Measurements from ENCODE around the gene NSRP1. TPM values are rescaled to one million over a fixed set of nuclear protein-coding genes. Genes with fewer than 3 reads are reported as not detected.

The NSRP1 gene
- total and polyA plus RNA-seq, 2 donors (not counting 3 experiments of a cell fraction or from before 2014, with no cell fraction given), result 11.2 to 29.1 TPM

DNA sequence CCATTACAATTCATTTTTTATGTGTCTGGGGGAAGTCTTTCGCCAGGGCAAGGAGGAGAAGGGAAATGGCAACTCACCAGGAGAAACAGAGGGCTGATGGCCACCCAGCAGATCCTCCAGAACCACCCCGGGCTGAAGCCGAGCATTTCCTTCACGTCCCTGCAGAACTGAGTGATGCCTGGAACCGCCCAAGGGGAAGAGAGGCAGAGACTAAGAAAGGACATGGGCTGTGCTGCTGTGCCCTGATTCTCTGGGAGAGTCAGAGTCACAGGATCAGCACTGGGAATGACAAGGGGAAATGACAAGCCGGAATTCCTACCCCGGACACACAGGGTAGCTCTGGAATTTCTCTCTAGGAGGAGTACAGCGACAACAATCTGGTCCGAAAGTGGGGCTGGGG lies 91.0 kb downstream of the NSRP1 start:
- ChIA-PET POLR2A (no interaction called here), CTCF (no interaction called here)
- no peaks in the 10 kb centered on the region for H3K27me3 ChIP-seq (ENCODE audit: control insufficient read depth in 2 of 2, insufficient read depth in 2 of 2, low read length in 2 of 2)
- no peak for FAIRE-seq
- intact Hi-C loops (cut with micrococcal nuclease), result no loop called here
- H3K79me2 ChIP-seq (ENCODE audit: control insufficient read depth, insufficient read depth, low read length), result no peaks in the 10 kb centered on the region
- no peak for DNase-seq (ENCODE audit: low read depth, low spot score)
- dilution Hi-C loops (cut with MboI; ENCODE audit: extremely low pct_ligation_motif_present, low sequenced_read_pairs), result no loop called here
- H3K9me3 ChIP-seq (replicated peaks; ENCODE audit: control insufficient read depth, insufficient read depth, low read length), result no peaks in the 10 kb centered on the region
- no peaks in the 10 kb centered on the region for H4K20me1 ChIP-seq (replicated peaks; ENCODE audit: control insufficient read depth, extremely low read depth, insufficient read depth, low read length)
- H3K36me3 ChIP-seq (ENCODE audit: control insufficient read depth in 2 of 2, extremely low read depth in 1 of 2, insufficient read depth in 2 of 2, low read length in 2 of 2), result no peaks in the 10 kb centered on the region
- no peak overlapping the region for H3K9ac ChIP-seq (replicated peaks; ENCODE audit: extremely low read depth, insufficient read depth, low read length)
- H2AFZ ChIP-seq (ENCODE audit: low read depth, low read length), result no peak overlapping the region
- H3K4me3 ChIP-seq (replicated peaks in 1 of 3; ENCODE audit: insufficient read depth in 1 of 3, low read depth in 1 of 3, low read length in 3 of 3), result no peak overlapping the region
- H3K4me2 ChIP-seq (ENCODE audit: insufficient read depth, low read length), result no peak overlapping the region
- H3K9me1 ChIP-seq (replicated peaks; ENCODE audit: control insufficient read depth, extremely low read depth, insufficient read depth, low read length), result no peaks in the 10 kb centered on the region
- H3K4me1 ChIP-seq (ENCODE audit: control insufficient read depth, extremely low read depth, insufficient read depth, low read length), result peaks cover 7% of the 10 kb centered on the region
- no TSS peak for BruUV-seq (replicated peaks)
- TF ChIP-seq MYC (IDR thresholded peaks at IDR 0.05; ENCODE audit: low read depth, low read length) (no peak), JUN (IDR thresholded peaks at IDR 0.05; ENCODE audit: borderline replicate concordance, insufficient read depth, insufficient read length, low read depth) (no peak), FOS (IDR thresholded peaks at IDR 0.05; ENCODE audit: borderline replicate concordance, insufficient read depth, low read length) (no peak), EZH2 (IDR thresholded peaks at IDR 0.05; ENCODE audit: borderline replicate concordance, low read depth, low read length, severe bottlenecking) (no peak), POLR2A (IDR thresholded peaks at IDR 0.05; ENCODE audit: low read depth, low read length) (no peak), GATA2 (IDR thresholded peaks at IDR 0.05; ENCODE audit: insufficient read depth, insufficient read length, low read depth, low read length) (no peak)
- TF ChIP-seq, protein P1, sequence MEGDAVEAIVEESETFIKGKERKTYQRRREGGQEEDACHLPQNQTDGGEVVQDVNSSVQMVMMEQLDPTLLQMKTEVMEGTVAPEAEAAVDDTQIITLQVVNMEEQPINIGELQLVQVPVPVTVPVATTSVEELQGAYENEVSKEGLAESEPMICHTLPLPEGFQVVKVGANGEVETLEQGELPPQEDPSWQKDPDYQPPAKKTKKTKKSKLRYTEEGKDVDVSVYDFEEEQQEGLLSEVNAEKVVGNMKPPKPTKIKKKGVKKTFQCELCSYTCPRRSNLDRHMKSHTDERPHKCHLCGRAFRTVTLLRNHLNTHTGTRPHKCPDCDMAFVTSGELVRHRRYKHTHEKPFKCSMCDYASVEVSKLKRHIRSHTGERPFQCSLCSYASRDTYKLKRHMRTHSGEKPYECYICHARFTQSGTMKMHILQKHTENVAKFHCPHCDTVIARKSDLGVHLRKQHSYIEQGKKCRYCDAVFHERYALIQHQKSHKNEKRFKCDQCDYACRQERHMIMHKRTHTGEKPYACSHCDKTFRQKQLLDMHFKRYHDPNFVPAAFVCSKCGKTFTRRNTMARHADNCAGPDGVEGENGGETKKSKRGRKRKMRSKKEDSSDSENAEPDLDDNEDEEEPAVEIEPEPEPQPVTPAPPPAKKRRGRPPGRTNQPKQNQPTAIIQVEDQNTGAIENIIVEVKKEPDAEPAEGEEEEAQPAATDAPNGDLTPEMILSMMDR (IDR thresholded peaks at IDR 0.05; ENCODE audit: extremely low read depth in 1 of 2, insufficient read depth in 1 of 2, low read depth in 1 of 2, low read length in 2 of 2), result no peak
- TF ChIP-seq, protein P2, sequence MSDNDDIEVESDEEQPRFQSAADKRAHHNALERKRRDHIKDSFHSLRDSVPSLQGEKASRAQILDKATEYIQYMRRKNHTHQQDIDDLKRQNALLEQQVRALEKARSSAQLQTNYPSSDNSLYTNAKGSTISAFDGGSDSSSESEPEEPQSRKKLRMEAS (IDR thresholded peaks at IDR 0.05; ENCODE audit: insufficient read depth, insufficient read length), result no peak
- H3K27ac ChIP-seq (ENCODE audit: insufficient read depth, low read depth, low read length), result no peak overlapping the region

All from endothelial cell of umbilical vein (primary cell).